Renal cortical epithelial cell (primary cell): ENCODE measurements around the gene NSUN5. TPM values are rescaled to one million over a fixed set of nuclear protein-coding genes. Genes with fewer than 3 reads are reported as not detected.
"Not testable (repeated sequence)": the region's sequence is repeated elsewhere in the genome, so short reads cannot be mapped to it uniquely, and the experiment has no call there.

ENCODE experiments used
- DNase-seq: peaks from one replicate; pipeline ENCODE4 v3.0.0-alpha.2; 2011; ENCODE audit warnings: low read depth
- total RNA-seq: library from RNA; depleted of rRNA; stranded (reverse); fragments of >200 nt; gene quantifications from 2 replicates; pipeline ENCODE4 v1.2.3, GENCODE V29; 2014

NSUN5 gene
- total RNA-seq, result 20.1 and 50.7 TPM in 2 replicates

GRCh38 chr7:73308665-73309214 lies at the start of gene NSUN5:
TSS of gene NSUN5 (minus strand) at chr7:73308826. CDS start at chr7:73308790, 36 bp downstream.
- DNase-seq, result peak; percentile 57

DNA sequence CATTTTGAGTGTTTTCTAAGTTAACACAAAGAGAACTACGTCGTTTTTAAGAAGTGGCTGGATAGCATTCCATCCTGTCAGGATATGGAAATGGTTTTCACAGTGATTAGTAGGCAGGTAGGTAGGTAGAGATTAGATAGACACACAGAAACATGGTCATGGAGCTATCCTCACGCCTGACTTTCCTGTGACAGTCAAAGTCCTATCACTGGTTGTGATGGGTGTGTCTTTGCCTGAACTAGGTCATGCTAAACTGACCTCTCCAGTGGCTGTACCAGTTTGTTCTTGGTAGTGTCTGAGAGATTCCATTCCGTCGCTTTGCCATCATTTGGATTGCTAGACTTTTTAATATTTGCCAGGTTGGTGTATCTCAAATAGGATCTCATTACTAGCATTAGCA lies 47.5 kb upstream of the NSUN5 start:
- DNase-seq, result no peak

GRCh38 chr7:73354821-73355220 lies 46.2 kb upstream of the NSUN5 start:
- DNase-seq, result no peak

DNA sequence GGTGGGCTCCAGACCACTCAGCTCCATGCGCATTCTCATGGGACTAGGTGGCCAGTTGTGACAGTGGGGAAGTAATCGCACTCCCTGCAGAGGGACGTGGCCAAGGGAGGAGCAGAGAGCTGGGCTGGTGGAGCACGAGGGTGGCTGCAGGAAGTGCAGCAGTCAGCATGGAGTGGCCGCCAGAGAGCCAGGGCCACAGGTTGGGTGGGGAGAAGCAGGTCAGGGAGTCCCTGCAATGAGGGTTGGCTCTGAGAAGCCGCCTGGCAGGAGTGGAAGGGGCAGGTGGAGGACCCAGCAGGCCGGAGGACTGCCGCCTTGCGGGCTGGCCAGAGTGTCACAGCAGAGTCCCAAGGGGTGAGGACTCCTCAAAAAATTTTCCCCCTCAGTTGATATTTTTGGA lies 45.6 kb upstream of the NSUN5 start:
- no peak for DNase-seq

DNA sequence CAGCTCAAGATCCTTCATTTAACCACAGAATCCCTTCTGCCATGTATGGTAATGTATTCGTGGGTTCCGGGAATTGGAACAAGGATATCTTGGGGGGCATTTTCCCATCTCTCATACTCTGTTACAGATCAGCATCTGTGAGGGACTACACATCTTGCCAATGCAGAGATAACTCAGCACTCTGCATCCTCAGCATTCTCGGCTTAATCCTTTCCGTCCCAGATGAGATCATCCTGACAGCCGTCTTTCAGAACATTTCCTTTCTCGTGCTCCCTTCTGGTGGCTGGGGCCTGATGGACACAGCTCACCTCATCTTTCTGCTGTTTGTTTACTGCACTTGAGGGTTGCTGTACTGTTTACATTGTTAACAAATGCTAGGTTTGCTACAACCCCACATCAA lies 44.6 kb upstream of the NSUN5 start:
- DNase-seq, result no peak

GRCh38 chr7:73352784-73353183 lies 44.2 kb upstream of the NSUN5 start:
- no peak for DNase-seq

DNA sequence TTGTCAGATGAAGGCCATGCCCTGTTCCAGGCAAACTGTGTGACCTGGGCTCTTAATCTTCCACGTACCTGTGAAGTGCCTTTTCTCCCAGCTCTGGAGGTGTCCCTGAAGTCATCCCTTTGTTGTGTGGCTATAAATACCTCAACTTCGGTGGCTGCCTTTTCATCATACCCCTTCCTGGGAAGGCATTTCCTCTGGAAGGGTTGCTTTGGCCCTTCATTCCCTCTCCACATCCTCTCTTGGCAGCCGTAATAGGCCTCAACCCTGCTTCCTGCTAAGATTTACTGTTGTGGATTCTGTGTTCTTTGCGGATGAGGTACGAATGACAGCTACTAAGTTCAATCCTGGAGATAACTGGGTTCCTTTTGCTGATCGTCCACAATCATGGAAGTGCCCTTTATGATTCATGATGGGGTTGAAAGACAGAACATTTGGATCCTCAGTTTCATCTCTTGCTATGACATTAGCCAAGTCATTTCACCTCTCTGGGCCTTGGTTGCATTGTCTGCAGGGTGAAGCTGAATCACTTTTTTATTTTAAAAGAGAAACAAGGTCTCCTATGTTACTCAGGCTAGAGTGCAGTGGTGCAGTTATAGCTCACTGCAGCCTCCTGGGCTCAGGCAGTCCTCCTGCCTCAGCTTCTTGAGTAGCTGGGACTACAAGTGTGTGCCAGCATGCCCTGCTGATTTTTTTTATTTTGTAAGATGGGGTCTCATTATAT lies 43.0 kb upstream of the NSUN5 start:
- no peak for DNase-seq

DNA sequence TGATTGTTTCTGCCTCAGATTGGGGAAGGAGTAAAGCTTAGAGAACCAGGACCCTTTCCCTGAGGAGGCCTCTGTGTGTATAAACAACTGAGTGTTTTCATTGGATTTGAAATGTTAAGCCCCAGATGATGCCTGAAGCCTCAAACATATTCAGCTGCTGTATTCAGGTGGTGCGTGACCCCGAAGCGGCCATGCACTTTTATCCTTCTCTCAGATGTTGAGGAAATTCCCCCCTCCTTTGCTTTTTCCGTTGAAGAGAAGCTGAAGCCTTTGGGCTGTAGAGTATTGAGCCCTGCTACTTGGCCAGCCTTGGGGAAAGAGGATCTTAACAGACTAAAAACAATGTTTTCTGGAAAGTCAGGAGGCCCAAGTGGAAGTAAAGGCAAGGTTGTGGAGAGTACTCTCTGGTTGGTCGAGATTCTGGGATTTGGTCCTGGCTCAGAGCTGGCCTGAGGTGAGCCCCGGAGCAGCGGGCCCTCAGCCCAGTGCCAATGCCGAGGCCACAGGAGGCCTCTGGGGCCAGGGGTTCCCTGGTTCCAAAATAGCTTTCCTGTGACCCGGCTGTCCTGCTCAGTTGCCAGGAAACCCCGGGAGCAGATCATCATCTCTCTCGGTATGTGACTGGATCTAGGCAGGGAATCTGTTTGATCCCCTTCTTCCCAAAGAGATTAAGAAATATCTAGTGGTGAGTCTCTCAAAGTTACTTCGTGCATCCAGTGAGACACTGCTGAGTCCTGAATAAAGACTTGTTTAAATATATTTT lies 41.9 kb upstream of the NSUN5 start:
- no peak for DNase-seq

GRCh38 chr7:73349763-73350162 lies 41.1 kb upstream of the NSUN5 start:
- DNase-seq, result no peak

- DNase-seq, result no peak
Observed at GRCh38 chr7:73345951-73346350, 37.3 kb upstream of the NSUN5 start.

DNA sequence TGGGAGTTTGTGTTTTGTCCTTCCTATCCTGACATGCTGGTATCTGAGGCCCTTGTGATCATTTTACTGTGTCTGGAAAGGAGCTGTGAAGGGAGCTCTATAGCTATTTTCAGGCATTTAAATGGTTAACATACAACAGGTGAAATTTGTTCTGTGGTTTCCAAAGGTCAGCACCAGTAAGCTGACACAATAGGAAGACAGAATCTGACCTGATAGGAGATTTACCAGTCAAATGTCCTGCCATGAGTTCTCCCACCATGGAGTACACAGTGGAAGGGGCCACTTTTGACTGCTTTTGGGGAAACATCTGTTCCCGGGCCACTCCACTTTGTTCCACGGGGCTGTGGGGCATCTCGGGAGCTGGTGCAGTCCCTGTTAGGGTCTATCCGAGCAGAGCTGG lies 36.9 kb upstream of the NSUN5 start:
- no peak for DNase-seq

DNA sequence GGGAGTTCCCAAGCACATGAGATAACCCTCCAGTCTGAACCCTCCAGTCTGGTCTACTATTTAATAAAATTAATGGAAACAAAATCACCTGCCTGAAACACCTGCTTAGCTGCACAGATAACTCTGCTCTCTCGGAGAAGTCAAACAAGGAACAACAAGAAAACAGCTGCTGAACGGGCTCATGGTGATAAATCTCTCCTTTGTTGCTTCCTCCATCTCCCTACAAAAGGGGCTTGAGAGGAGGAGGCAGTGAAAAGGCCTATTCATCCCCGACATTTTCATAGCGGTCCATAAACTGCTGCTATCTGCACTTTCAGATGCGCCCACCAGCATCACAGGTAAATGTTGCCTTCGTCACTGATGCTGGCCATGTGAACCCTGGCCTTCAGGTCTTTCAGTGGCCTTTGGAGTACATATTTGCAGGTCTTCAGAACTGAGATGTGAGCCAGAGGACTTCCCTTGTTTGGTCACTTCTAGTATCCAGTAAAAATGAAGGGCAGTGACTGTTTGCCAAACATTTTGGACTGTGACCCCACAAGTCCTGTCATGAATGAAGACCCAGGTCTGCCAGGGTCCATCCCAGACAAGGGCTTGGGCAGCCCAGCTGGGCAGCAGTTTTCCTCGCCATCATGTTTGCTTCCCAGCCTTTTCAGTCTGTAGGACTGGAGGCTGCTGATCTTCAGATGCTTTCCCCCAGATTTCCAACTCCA lies 35.2 kb upstream of the NSUN5 start:
- no peak for DNase-seq

DNA sequence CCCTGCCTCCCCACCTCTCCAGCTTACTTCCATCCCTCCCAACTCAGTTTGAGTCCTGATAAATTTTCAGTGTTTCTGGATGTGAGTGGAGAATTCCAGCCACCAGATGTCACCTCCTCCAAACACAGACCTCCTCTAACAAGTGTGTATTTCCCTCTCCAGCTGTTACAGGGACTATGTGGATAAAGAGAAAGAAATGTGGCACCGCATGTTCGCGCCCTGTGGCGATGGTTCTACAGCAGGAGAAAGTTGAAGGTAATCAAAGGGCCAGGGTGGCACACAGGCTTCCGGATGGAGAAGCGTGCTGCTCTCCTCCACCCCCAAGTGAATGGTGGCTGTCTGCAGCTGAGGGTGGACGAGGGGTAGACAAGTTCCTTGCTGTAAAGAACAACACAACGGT lies 34.0 kb upstream of the NSUN5 start:
- peak; percentile 59 for DNase-seq

DNA sequence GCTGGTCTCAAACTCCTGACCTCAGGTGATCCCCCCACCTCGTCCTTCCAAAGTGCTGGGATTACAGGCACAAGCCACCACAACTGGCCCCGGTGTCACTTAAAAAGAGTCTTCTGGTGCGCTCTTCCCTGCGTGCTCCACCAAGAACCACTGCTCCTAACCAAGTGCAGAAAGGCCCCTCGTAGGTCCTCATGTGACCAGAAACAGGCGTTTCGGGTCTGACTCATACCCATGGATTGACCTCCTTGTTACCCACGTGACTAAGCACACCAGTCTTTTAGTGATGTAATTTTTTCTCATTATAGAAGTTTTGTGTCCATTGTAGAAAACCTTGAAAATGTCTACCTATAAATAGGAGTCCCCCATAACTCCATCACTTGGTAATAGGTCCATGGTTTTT lies 33.3 kb upstream of the NSUN5 start:
- peak; percentile 61 for DNase-seq

- DNase-seq, result no peak
Observed at GRCh38 chr7:73340514-73340913, 31.9 kb upstream of the NSUN5 start.

DNA sequence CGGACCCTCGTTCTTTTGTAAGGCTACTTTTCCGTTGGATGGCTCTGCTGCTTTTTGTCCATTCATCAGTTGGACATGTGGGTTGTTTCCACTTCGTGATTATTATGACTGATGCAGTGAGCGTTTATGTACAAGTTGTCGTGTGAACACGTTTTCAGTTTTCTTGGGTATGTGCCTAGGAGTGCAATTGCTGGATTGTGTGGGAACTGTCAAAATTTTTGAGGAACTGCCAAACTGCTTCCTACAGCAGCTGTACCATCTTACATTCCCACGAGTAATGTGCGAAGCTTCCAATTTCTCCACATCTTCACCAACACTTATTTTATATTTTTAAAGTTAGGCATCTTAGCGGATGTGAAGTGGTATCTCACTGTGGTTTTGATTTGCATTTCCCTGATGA lies 29.7 kb upstream of the NSUN5 start:
- DNase-seq, result no peak

DNA sequence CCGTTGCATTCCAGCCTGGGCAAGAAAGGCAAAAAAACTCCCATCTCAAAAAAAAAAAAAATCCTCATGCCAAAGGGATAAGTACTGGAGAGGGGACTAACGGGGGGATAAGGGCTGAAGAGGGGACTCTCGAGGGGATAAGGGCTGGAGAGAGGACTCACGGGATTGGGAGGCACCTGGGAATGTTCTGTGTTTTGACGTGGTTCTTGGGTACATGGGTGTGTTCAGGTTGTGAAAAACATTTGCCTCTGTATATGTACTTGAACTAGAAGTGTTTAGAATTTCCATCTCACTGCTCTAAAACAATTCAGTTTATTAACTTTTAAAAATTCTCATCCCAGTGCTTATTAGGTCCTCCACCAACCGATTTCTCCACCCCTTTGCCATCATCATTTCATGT lies 23.8 kb upstream of the NSUN5 start:
- no peak for DNase-seq

GRCh38 chr7:73330772-73331171 lies 22.1 kb upstream of the NSUN5 start:
- no peak for DNase-seq

- DNase-seq, result peak; percentile 43
Observed at GRCh38 chr7:73329861-73330581, 21.4 kb upstream of the NSUN5 start.

DNA sequence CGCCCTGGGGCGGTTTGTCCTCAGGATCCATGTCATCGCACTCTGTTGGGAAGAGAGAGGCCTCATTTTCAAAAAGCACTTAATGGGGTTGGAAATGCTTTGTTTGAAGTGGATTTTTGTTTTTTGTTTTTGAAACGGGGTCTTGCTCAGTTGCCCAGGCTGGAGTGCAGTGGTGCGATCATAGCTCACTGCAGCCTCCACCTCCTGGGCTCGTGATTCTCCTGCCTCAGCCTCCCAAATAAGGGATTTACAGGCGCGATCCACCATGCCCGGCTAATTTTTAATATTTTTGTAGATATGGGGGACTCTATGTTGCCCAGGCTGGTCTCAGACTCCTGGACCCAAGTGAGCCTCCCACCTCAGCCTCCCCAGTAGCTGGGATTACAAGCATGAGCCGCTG lies 20.1 kb upstream of the NSUN5 start:
- no peak for DNase-seq

- not testable (repeated sequence) for DNase-seq
Observed at GRCh38 chr7:73327922-73328321, 19.3 kb upstream of the NSUN5 start, which contains the start of the genes FKBP6 and TRIM50. TSS of gene FKBP6 (plus strand) at chr7:73328161. CDS start at chr7:73328429, 268 bp downstream. TSS of gene TRIM50 (minus strand) at chr7:73328082. CDS start at chr7:73324787, 3,295 bp downstream.

- DNase-seq, result not testable (repeated sequence)
Observed at GRCh38 chr7:73327449-73327848, 18.8 kb upstream of the NSUN5 start.
